GM12801 (cell line): ENCODE data around the gene RPL22.

Experiments used
- TF ChIP-seq, protein P1 (sequence below): IDR thresholded peaks from one replicate; pipeline ENCODE4 v1.5.1; 2011; ENCODE audit warnings: control low read depth; ENCODE audit not compliant: insufficient read length; ENCODE audit errors: extremely low read depth

RPL22 gene

GRCh38 chr1:6244401-6245049, 45.1 kb upstream of the RPL22 start:
- TF ChIP-seq, protein P1, sequence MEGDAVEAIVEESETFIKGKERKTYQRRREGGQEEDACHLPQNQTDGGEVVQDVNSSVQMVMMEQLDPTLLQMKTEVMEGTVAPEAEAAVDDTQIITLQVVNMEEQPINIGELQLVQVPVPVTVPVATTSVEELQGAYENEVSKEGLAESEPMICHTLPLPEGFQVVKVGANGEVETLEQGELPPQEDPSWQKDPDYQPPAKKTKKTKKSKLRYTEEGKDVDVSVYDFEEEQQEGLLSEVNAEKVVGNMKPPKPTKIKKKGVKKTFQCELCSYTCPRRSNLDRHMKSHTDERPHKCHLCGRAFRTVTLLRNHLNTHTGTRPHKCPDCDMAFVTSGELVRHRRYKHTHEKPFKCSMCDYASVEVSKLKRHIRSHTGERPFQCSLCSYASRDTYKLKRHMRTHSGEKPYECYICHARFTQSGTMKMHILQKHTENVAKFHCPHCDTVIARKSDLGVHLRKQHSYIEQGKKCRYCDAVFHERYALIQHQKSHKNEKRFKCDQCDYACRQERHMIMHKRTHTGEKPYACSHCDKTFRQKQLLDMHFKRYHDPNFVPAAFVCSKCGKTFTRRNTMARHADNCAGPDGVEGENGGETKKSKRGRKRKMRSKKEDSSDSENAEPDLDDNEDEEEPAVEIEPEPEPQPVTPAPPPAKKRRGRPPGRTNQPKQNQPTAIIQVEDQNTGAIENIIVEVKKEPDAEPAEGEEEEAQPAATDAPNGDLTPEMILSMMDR: no peak

GRCh38 chr1:6243993-6244392, 44.6 kb upstream of the RPL22 start, which contains the start of gene HES3:
HES3 (plus strand) TSS chr1:6244179; CDS start chr1:6244366, 187 bp downstream.
- TF ChIP-seq, protein P1: no peak

DNA sequence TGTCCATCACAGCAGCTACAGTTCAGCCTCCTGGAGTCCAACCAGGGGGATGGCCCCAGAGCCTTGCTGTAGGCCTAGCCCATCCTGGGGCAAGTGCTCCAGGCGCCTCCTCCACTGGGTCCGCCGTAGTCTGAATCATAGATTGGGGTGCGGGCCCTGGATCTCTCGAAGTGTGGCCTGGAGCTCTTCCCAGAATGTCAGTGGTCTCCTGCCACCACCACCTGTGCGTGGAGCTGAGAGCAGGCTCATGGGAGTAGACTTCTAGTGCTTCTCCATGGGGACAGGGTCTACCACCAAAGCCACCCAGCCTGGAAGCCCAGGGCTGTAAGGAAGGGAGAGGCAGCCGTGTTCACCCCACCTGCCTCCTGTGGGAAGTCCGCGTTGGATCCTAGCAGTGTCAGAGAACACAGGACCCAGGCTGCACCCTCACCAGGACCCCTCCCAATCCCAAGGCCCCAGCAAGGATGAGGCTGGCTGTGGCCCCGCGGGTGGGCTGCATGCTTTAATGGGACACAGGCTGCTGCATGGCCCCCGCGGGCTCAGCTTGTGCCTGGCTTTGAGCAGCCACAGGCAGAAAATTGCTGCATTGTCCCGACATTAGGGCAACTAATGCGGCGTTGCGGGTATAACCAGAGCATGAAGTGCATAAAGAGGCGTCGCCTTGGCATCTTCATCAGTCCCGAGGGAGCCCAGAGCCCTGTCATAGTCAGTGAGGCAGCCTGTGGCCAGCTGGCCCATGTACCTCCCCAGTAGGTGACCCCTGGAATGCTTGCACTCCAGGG, 43.8 kb upstream of the RPL22 start:
- TF ChIP-seq, protein P1: no peak

DNA sequence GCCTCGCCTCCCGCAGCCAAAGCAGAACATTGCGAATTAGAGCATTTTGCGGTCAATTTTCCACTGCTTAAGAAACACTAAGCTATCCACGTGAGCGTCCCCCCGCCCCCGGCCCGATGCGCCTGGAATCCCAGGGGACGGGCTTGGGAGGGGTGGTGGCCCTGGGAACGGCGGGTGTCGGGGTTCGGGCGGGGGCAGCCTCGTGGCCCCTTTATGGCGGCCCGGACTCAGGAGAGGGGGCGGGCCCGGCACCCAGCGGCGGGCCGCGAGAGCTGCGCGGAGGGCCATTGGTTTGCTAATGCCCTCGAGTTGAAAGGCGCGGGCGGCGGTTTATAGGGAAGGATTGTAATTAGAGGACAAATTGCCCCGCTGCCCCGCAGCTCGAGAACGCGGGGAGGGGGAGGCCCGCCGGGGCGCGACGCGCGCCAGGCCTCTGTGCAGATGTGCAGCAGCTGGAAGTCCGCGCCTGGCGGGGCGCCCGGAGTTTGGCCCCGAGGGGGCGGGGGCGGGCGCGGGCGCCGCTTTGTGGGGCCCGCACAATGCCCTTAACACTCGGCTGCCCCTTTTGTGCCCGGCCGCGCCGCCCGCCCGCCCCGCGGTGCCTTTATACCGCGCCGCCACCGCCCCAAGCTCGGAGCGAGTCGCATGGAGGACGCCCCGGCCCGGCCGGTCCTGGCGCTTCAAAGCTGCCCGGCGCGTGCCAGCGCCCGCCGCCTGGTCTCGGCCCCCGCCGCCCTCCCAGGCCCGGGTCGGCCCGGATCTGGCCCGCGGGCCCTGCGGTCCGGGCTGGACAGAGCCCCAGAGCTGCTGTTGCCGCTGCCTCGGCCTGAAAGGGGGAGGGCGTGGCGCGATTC, 42.7 kb upstream of the RPL22 start:
- TF ChIP-seq, protein P1: no peak

GRCh38 chr1:6241107-6241886, 41.9 kb upstream of the RPL22 start:
- TF ChIP-seq, protein P1: no peak

- TF ChIP-seq, protein P1: no peak
Measured at GRCh38 chr1:6239950-6240768, 40.8 kb upstream of the RPL22 start.
